DND-41 (cell line): Measurements from ENCODE around the gene LAD1.

Source experiments
- CTCF ChIP-seq: IDR thresholded peaks from 2 replicates; pipeline ENCODE4 v1.5.1; 2012; ENCODE audit warnings: borderline replicate concordance, low read length, moderate library complexity, mild to moderate bottlenecking; ENCODE audit not compliant: poor library complexity, severe bottlenecking; ENCODE audit errors: extremely low read depth
- EZH2 ChIP-seq: IDR thresholded peaks from 3 replicates; pipeline ENCODE4 v1.6.1; 2012; ENCODE audit warnings: borderline replicate concordance, low read depth, mild to moderate bottlenecking, moderate library complexity, low read length, inconsistent platforms; ENCODE audit not compliant: severe bottlenecking

- TF ChIP-seq CTCF (no peak), EZH2 (no peak)
Measured at GRCh38 chr1:201371792-201372191, 27.3 kb downstream of the LAD1 start.
